ENCODE results near the gene FAM72B.
"Not testable (repeated sequence)": the region's sequence is repeated elsewhere in the genome, so short reads cannot be mapped to it uniquely, and the experiment has no call there.

DNA sequence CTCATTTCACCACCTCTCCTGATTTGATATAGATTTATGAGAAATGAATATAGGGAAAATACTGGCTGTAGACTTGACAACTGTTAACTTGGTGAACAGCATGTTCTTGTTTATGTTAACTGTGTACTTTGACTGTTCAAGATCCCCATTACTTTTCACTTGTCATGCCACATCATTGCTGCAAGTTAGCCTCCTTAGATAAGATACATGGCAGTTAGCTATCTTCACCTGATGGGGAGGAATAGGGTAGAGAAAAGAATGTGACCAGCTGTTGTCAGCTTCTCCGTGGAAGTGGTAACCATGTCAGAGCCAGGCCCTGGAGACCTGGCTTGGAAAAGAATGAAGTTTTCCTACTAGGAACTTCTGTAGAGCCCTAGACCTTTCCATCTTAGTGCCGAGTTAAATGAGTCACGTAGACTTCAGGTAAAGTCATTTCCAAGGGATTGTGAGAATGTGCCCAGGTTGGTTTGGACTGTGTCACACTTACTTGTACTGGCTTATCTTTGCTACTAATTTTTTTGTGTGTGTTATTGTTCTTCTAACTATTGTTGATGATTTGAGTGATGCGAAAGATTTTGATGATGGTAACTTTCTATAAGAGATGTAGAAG is 42.3 kb upstream of the FAM72B start:
- TF ChIP-seq CTCF (conservative IDR thresholded peaks at IDR 0.05; ENCODE audit: low read length); EZH2phosphoT487 (IDR thresholded peaks at IDR 0.05; ENCODE audit: borderline replicate concordance): not testable (repeated sequence)
